HG03196 (cell line): ENCODE measurements around the gene DDR1.
A peak's percentile ranks its signal among the peaks of the same experiment; 100 is the strongest.
"Not testable (repeated sequence)": the region's sequence is repeated elsewhere in the genome, so short reads cannot be mapped to it uniquely, and the experiment has no call there.

Experiments
- ATAC-seq: cut with Tn5 transposase; IDR thresholded peaks from one replicate; pipeline ENCODE4 v1.9.1; 2021; ENCODE audit not compliant: unreplicated experiment

Gene DDR1

DNA sequence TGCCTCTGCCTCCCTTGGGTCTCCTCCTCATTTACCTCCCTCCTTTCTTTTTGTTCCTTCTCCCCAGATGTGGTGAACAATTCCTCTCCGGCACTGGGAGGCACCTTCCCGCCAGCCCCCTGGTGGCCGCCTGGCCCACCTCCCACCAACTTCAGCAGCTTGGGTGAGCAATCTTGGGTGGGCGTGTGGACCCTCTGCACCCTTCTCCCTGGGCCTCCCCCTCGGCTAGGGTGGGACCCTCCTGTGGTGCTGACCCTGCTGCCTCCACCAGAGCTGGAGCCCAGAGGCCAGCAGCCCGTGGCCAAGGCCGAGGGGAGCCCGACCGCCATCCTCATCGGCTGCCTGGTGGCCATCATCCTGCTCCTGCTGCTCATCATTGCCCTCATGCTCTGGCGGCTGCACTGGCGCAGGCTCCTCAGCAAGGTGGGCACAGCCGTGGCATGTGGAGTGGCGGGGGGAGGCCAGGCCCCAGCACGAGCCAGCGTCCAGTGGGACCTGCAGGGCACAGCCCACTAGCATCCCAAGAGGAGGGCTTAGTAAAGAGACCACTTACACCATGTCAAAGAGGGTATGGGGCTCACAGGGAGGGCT lies 8.8 kb downstream of the DDR1 start:
- no peak for ATAC-seq

DNA sequence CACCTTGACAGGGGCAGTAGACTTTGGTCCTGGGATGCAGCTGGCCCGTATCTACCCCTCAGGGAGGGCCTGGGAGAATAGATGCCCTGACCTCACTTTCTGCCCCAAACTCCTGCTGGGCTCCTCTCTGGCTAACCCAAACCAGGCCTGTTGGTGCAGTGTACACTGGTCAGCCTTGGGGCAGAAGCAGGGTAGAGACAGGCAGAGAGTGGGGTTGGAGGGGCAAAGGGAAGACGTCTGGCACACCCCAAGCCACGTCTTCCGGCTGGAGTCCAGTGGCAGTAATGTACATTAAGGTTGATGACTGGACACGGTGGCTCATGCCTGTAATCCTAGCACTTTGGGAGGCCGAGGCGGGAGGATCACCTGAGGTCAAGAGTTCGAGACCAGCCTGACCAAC lies 9.3 kb downstream of the DDR1 start:
- no peak for ATAC-seq

DNA sequence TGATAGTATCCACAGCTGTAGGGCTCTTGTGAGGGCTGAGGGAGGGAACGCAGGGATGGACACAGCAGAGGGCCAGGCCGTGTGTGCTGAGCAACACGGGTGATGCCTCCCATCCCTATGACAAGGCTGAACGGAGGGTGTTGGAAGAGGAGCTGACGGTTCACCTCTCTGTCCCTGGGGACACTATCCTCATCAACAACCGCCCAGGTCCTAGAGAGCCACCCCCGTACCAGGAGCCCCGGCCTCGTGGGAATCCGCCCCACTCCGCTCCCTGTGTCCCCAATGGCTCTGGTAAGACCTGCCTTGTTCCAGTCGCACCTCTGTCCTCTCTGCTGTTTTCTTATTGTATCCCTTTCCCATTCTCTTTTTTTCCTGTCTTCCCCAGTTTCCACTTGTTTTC lies 10.1 kb downstream of the DDR1 start:
- ATAC-seq: no peak

DNA sequence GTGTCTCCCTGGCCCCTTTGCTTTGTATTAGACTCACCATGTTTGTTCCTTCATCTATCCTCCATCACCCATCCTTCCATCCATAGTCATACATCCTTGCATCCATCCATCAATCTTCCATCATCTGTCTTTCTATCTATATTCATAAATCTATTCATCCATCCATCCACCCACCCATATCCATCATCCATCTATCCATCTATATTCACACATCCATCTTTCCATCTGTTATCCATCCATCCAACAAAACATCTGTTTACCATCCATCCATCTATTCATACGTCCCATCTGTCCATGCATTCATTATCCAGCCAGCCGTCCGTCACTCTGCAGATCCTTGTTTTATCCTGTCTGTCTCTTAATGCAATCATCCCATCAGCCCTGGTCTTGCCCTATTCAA lies 10.6 kb downstream of the DDR1 start:
- ATAC-seq: no peak

DNA sequence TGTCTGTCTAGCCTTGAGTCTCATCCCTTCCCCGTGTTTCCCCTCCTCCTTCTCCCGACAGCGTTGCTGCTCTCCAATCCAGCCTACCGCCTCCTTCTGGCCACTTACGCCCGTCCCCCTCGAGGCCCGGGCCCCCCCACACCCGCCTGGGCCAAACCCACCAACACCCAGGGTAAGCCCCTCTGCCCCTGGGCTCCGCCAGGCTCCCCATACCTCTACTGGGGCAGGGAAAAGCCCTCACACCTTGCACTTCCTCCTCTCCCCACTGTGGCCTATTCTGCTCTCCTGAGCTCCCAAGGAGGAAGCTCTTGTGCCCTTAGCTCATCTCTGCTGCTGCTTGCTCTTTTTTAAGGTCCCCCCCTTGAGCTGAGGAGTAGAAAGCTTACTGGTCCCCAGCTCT lies 11.0 kb downstream of the DDR1 start:
- ATAC-seq: no peak

DNA sequence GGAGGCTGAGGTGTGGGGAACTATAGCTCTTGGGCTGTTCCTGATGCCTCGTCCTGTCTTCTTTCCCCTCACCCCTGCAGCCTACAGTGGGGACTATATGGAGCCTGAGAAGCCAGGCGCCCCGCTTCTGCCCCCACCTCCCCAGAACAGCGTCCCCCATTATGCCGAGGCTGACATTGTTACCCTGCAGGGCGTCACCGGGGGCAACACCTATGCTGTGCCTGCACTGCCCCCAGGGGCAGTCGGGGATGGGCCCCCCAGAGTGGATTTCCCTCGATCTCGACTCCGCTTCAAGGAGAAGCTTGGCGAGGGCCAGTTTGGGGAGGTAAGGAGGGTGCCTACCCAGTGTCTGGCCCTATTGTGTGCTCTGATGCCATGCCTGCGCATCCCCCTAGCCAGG lies 12.2 kb downstream of the DDR1 start:
- no peak for ATAC-seq

DNA sequence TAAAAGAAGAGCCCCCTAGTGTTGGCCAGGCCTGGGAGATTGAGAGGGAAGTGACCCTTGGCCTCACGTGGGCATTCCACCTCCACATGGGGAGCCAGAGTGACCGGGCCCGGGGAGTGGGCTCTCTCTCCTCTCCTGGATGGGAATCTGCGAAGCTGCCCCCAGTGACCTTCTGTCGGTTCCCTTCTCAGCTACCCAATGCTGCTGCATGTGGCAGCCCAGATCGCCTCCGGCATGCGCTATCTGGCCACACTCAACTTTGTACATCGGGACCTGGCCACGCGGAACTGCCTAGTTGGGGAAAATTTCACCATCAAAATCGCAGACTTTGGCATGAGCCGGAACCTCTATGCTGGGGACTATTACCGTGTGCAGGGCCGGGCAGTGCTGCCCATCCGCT lies 13.6 kb downstream of the DDR1 start:
- no peak for ATAC-seq

DNA sequence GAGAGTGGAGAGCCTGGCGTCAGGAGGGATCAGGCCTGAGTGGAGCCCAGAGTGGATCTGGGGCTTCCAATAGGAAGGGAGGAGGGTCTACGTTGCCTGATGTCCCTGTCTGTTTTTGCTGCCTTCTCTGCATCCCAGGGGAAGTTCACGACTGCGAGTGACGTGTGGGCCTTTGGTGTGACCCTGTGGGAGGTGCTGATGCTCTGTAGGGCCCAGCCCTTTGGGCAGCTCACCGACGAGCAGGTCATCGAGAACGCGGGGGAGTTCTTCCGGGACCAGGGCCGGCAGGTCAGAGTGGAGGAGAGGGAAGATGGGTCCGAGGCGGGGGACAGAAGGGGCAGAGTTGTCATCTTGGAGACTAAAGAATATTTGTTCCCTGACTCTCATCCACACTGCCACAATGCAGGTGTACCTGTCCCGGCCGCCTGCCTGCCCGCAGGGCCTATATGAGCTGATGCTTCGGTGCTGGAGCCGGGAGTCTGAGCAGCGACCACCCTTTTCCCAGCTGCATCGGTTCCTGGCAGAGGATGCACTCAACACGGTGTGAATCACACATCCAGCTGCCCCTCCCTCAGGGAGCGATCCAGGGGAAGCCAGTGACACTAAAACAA lies 14.5 kb downstream of the DDR1 start:
- ATAC-seq: no peak

DNA sequence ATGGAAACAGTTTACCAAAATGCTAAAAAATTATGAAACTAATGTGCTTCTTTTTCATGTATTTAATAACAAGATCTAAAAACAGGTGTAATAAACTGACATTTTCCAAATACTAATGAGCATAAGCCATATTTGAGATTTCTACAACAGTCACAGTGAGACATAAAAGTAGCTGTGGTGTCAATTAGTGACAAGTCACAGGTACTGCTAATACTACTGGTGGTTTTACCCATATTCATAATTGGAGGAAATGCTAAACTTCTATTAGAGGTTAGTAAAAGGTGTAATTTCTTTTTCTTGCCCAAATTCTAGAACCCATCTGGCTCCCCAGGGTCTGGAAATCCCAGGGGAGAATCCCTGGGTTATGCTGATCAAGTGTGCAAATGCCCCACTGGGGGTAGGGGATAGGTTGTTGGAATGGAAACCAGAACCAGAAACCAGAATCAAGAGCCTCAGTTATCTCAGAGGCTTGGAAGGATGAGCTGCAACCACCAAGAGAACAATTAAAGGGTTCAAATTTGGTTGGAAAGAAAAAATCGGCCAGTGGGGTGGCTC lies 16.6 kb downstream of the DDR1 start:
- no peak for ATAC-seq

DNA sequence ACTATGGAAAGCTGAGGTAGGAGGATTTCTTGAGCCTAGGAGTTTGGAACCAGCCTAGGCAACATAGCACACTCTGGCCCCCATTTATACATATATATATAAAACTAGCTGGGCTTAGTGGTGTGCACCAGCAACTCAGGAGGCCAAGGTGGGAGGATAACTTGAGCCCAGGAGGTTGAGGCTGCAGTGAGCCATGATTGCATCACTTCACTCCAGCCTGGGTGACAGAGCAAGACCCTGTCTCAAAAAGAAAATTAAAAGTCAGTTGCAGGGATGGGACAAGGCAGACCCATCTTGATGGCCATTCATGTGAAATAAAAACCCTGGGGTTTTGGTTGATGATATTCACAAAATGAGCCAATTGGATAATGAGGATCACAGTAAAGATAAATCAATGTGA lies 17.1 kb downstream of the DDR1 start:
- no peak for ATAC-seq

DNA sequence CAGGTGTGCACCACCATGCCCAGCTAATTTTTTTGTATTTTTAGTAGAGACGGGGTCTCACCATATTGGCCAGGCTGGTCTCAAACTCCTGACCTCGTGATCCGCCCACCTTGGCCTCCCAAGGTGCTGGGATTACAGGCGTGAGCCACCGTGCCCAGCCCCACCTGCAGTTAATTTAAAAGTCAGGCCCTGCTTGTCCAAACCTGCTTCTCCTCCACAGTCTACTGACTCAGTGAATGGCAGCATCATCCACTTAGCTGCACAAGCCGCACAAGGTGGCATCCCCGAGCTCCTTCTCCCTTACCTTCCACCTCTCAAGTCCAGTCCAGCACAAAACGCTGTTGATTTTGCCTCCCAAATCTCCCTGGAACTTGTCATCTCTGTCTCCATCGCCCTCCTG lies 17.9 kb downstream of the DDR1 start:
- ATAC-seq: not testable (repeated sequence)

DNA sequence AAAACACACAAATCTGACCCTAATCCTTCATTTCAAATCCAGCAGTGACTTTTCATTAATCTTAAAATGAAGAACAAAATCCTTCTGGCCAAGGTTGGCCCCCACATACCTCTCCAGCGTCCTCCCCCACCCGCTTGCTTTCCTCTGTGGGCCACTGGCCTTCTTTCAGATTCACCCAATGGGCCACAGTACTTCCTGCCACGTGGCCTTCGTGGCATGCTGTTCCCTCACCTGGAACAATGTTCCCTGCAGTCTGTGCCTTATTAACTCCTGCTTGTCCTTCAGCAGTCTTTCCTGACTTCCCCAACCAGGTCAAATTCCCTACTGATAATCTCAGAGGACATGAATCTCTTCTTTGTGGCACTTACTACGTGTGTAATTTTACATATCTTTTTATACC lies 18.4 kb downstream of the DDR1 start:
- no peak for ATAC-seq

DNA sequence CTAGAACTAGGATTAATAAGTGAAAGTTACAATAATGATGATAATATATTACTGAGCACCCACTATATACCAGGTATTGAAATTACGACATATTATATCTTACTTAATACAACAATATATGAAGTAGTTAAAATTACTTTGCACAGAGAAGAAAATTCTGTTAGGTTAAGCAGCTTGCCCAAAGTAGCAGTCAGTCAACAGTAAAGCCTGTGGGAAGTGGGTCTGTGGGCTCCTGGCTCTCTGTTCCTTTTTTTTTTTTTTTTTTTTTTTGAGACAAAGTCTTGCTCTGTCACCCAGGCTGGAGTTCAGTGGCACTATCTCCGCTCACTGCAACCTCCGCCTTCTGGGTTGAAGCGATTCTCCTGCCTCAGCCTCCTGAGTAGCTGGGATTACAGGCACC lies 18.9 kb downstream of the DDR1 start:
- ATAC-seq: no peak

DNA sequence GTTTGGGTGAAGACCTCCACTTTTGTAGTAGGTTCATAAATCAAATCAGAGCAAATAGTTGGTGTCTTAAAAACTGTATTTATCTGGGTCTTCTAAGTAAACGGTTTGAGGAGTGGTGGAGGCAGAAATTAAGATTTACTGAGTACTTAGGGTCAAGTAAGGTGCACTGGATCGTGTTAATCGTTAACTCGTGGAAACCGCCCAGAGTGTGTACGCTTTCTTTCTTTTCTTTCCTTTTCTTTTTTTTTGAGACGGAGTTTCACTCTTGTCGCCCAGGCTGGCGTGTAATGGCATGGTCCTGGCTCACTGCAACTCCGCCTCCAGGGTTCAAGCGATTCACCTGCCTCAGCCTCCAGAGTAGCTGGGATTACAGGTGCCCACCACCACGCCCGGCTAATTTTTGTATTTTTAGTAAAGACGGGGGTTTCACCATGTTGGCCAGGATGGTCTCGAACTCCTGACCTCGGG lies 23.0 kb downstream of the DDR1 start:
- not testable (repeated sequence) for ATAC-seq

DNA sequence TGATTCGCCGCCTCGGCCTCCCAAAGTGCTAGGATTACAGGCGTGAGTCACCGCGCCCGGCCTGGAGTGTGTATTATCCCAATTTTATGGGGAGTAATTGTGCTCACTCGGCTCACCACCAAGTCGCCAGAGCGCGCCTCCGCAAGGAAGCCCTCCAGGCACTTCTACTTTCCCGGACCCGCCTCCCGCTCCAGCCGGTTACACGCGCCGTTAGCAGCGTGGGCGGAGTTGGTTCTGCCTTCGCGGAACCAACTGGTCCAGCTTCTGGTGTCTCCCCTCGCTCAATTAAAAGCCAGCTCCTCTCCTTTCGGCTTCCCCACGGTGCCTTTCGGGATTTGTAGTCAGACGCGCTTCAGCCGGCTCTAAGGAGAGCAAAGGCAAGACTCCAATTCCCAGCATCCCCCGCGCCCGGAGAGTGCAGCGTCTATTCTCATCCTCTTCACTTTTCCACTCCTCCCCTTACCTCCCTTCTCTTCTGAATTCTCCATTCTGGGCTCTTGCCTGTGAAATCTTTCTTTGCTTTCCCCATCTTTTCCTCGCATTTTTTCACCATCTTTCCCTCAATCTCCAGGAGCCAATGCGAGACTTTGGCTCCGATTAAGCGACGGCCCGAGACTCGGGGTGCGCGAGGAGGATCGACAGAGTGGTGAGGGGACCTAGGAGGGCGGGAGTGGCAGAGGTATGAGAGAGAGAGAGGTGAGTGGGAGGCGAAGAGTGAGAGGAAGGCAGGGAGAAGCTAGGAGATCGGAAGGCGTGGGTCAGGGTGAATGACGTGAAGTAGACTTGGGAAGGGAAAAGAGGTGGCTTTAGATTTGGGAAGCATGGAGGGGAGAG lies 23.7 kb downstream of the DDR1 start, which contains the start of gene GTF2H4:
GTF2H4 (plus strand) TSS at position 450 of the 834 bp plus-strand sequence.
- ATAC-seq: peak; percentile 89

DNA sequence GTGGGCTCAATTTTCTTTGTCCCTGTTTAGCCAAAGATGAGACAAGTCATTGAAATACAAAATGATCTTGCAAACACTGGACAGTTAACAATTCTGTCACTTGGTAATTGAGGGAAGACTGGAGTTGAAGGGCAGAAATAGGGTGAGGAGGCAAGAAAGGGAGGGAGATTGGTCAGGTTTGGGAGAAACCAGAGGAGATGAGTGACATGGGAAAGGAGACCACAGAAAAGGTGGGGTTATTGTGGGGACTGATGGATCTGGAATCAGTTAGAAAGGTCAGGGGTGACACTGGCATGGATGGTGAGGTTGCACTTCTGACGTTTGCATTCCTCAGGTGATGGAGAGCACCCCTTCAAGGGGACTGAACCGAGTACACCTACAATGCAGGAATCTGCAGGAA lies 24.4 kb downstream of the DDR1 start:
- no peak for ATAC-seq

DNA sequence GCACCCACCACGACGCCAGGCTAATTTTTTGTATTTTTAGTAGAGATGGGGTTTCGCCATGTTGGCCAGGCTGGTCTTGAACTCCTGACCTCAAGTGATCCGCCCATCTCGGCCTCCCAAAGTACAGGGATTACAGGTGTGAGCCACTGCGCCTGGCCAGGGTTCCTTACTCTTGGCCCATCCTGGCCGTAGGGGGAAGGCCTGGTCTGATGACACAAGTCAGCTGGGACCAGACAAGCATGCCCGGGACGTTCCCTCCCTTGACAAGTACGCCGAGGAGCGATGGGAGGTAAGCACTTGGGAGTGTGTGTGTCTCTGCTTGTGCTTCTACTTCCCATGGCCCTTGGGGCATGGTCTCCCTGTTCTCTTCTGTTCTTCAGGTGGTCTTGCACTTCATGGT lies 26.2 kb downstream of the DDR1 start:
- not testable (repeated sequence) for ATAC-seq

DNA sequence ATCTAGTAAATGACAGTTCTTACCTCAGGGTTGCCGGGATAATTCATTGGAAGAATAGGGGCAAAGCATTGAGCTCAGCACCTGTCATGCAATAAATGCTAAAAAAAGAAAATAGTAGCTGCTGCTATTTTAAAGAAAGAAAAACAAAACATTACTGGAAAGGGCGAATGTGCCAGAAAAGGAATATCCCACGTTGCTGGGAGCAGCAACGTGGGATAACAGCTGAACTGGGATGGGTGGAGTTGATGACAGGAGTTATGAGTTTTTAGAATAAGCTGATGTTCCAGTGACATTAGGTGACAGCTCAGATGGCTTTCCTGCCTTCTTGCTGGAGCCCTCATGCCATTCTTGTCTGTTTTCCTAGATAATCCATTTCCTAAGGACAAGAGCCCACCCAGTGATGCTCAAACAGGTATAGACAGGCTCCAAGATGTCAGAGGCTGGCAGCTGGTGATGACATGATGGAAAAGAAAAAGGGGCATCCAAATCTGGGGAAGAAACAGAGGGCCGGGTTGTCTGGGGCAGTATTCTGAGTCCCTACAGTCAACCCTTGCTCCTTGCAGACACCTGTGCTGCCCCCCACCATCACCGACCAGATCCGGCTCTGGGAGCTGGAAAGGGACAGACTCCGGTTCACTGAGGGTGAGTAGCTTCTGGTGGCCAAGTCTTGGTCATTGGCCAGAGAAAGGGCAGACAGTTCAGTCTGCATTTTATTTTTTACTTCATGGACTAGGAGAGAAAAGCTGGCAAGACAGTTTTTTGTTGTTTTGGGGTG lies 28.6 kb downstream of the DDR1 start:
- ATAC-seq: no peak

DNA sequence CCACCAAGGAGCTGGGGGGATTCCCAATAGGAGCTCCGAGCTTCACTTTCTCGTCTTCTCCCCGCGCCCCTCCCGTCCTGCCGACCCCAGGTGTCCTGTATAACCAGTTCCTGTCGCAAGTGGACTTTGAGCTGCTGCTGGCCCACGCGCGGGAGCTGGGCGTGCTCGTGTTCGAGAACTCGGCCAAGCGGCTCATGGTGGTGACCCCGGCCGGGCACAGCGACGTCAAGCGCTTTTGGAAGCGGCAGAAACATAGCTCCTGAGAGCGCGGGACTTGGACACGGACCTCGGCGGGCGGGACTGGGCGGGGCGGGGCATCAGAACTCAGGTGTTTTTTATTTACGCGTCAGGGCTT lies 29.4 kb downstream of the DDR1 start:
- ATAC-seq: no peak

DNA sequence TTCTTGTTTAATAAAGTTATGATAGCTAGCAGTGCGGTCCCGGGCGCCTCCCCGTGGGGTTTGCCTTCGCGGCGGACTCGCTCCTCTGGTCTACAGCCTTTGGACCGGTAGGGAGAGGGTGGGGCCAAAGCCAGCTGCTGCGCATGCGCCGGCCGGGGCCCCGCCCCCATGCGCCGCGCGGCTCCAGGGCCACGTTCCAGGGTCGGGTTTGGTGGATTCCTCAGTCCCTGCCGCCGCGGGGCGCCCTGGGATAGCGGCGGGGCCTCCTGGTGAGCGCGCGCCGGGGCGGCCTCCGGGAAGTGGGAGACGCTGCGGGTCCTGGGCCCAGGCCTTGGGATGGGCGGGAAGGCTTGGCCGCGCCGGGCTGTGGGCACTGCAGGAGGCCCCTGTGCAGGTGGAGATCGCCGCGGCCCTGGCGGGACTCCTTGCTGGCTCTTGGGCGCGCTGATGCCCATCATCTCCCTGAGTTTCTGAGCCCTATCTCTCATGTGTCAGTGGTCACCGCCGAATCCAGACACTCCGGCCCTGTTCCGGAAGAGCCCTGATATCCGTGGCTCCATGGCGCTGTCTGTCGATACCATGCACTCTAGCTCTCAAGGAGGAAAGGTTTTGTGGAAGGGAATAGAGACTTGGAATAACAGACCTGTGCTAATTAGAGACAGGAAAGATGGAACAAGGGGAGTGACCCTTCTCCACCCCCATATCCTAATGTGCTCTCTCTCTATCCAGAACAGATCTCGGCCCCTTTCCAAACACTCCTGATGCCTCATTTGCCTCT lies 29.9 kb downstream of the DDR1 start, which contains the start of gene VARS2:
VARS2 (plus strand) TSS at position 163 of the 778 bp plus-strand sequence; CDS start at position 762, 599 bp downstream.
- ATAC-seq: peak; percentile 66
